ENCODE results near the gene ZPR1.
"Not testable (repeated sequence)": the region's sequence is repeated elsewhere in the genome, so short reads cannot be mapped to it uniquely, and the experiment has no call there.

Gene ZPR1

GRCh38 chr11:116787786-116788486 lies at the start of gene ZPR1:
ZPR1 (minus strand) TSS chr11:116788023; CDS start chr11:116787990, 33 bp downstream.
- FAIRE-seq, result no peak

GRCh38 chr11:116836632-116836991 lies 48.8 kb upstream of the ZPR1 start:
- no peak for FAIRE-seq

GRCh38 chr11:116835791-116836631 lies 48.2 kb upstream of the ZPR1 start:
- FAIRE-seq, result no peak

- no peak for FAIRE-seq
These were observed 47.4 kb upstream of the ZPR1 start for GRCh38 chr11:116835042-116835772.

- not testable (repeated sequence) for FAIRE-seq
These were observed 46.8 kb upstream of the ZPR1 start for GRCh38 chr11:116834535-116835041.

- no peak for FAIRE-seq
These were observed 46.2 kb upstream of the ZPR1 start for GRCh38 chr11:116833816-116834534.

GRCh38 chr11:116833491-116833815 lies 45.6 kb upstream of the ZPR1 start:
- no peak for FAIRE-seq

- FAIRE-seq, result no peak
These were observed 44.8 kb upstream of the ZPR1 start for GRCh38 chr11:116832350-116833290.

- no peak for FAIRE-seq
These were observed 44.0 kb upstream of the ZPR1 start for GRCh38 chr11:116831790-116832349.

- no peak for FAIRE-seq
These were observed 42.5 kb upstream of the ZPR1 start for GRCh38 chr11:116830184-116830912.

- no peak for FAIRE-seq
These were observed 41.8 kb upstream of the ZPR1 start, which contains the start of gene APOC3 for GRCh38 chr11:116829525-116830183. APOC3 (plus strand) TSS chr11:116829907; CDS start chr11:116830583, 676 bp downstream.

- FAIRE-seq, result no peak
These were observed 41.1 kb upstream of the ZPR1 start for GRCh38 chr11:116828632-116829524.

- FAIRE-seq, result no peak
These were observed 39.6 kb upstream of the ZPR1 start for GRCh38 chr11:116827461-116827860.

- FAIRE-seq, result no peak
These were observed 39.1 kb upstream of the ZPR1 start for GRCh38 chr11:116826751-116827431.

- no peak for FAIRE-seq
These were observed 38.3 kb upstream of the ZPR1 start for GRCh38 chr11:116825854-116826750.

- no peak for FAIRE-seq
These were observed 37.6 kb upstream of the ZPR1 start for GRCh38 chr11:116825434-116825833.
